ES-I3 (cell line): ENCODE data around the gene SMARCD2.
"Not testable (repeated sequence)": the region's sequence is repeated elsewhere in the genome, so short reads cannot be mapped to it uniquely, and the experiment has no call there.

Source experiments
- H3K36me3 ChIP-seq: 2 replicates; pipeline ENCODE4 v1.6.1; 2013; ENCODE audit warnings: mild to moderate bottlenecking, low read length, control low read depth, moderate library complexity; ENCODE audit not compliant: insufficient read depth
- H3K4me1 ChIP-seq: 2 replicates; pipeline ENCODE4 v1.6.1; 2013; ENCODE audit warnings: mild to moderate bottlenecking, control low read depth, low read length; ENCODE audit not compliant: insufficient read depth
- H3K9ac ChIP-seq: 2 replicates; pipeline ENCODE4 v1.6.1; 2013; ENCODE audit warnings: low read depth, mild to moderate bottlenecking, low read length, moderate library complexity
- H3K9me3 ChIP-seq: 2 replicates; pipeline ENCODE4 v1.6.1; 2013; ENCODE audit warnings: mild to moderate bottlenecking, low read length, moderate library complexity; ENCODE audit not compliant: control insufficient read depth, insufficient read depth

Gene SMARCD2

DNA sequence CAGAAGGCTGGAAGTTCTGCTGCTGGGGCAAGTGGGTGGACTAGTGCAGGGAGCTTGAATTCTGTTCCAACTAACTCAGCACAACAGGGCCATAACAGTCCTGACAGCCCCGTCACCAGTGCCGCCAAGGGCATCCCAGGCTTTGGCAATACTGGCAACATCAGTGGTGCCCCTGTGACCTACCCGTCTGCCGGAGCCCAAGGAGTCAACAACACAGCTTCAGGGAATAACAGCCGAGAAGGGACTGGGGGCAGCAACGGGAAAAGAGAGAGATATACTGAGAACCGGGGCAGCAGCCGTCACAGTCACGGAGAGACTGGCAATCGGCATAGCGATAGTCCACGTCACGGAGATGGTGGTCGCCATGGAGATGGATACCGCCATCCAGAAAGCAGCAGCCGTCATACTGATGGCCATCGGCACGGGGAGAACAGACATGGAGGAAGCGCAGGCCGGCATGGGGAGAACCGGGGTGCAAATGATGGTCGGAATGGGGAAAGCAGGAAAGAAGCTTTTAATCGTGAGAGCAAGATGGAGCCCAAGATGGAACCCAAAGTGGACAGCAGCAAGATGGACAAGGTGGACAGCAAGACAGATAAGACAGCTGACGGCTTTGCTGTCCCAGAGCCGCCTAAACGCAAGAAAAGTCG lies 24.6 kb downstream of the SMARCD2 start:
- no peaks in the 10 kb centered on the region for H3K4me1 ChIP-seq
- peaks cover 84% of the 10 kb centered on the region for H3K36me3 ChIP-seq
- H3K9ac ChIP-seq: no peak overlapping the region
- H3K9me3 ChIP-seq: no peaks in the 10 kb centered on the region

DNA sequence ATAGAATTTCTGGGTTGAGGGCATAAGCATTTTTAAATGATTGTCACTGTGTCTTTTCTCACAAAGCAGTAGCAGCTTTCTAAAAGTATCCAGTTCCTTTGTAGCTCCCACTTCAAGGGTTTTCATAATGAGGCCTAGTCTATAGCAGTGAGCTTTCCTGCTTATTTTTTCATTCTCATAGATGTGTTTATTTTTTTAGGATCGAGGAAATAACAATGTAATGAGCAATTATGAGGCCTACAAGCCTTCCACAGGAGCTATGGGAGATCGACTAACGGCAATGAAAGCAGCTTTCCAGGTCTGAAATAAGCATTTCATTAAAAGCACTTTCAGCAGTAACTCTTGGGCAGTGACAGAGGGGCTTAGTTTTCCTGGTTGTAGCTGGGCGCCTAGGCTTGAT lies 25.8 kb downstream of the SMARCD2 start:
- H3K4me1 ChIP-seq: no peaks in the 10 kb centered on the region
- H3K9me3 ChIP-seq: no peaks in the 10 kb centered on the region
- H3K36me3 ChIP-seq: peaks cover 84% of the 10 kb centered on the region
- no peak overlapping the region for H3K9ac ChIP-seq

DNA sequence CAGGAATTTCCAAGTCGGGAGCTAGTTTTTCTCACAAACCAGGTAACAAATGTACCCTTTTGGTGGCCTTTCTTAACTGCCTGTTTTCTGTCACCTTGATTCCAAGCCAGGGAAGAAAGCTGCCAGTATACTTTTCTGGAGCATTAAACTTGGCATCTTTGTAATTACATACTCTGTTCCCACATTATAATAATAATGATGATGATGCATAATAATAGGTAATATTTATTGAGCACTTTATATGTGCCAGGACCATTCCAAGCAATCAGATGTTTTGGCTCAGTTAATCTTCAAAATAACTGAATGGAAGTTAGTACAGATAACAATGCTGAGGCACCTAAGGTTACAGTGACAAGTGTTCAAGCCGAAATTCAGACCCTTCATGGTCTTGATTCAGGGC lies 26.4 kb downstream of the SMARCD2 start:
- Histone ChIP-seq H3K36me3 (peaks cover 87% of the 10 kb centered on the region), H3K4me1 (no peaks in the 10 kb centered on the region), H3K9ac (no peak overlapping the region), H3K9me3 (no peaks in the 10 kb centered on the region)

DNA sequence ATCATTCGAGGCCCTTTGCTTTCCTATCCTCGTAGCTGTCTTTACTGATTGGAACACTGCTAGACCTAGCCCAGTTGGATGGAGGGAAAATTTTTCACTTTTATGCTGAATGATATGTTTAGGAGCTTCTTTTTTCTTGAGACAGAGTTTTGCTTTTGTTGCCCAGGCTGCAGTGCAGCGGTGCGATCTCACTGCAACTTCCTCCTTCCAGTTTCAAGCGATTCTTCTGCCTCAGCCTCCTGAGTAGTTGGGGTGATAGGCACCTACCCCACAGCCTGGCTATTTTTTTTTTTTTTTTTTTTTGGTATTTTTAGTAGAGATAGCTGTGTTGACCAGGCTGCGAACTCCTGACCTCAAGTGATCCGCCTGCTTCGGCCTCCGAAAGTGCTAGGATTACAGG lies 32.5 kb downstream of the SMARCD2 start:
- H3K4me1 ChIP-seq: no peaks in the 10 kb centered on the region
- no peak overlapping the region for H3K9ac ChIP-seq
- H3K36me3 ChIP-seq: peaks cover 77% of the 10 kb centered on the region
- H3K9me3 ChIP-seq: no peaks in the 10 kb centered on the region

DNA sequence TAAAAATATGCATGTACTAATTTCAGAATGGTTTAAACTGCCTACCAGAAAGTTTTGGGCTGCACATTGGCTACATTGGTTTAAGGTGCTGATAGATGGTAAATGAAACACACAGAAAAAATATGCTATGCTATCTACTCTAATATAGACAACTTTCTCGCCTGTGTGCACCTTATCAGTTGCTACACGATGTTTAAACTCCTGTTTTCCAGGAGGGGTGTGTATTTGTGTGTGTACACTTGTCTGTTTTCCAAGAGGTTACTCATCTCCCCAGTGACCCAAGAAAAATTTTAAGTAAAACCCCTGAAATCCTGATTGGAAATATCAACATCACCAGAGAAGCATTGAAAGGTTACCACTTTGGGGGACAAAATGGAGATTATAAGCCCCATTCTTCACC lies 36.9 kb downstream of the SMARCD2 start:
- Histone ChIP-seq H3K36me3 (peaks cover 61% of the 10 kb centered on the region), H3K9ac (no peak overlapping the region)

DNA sequence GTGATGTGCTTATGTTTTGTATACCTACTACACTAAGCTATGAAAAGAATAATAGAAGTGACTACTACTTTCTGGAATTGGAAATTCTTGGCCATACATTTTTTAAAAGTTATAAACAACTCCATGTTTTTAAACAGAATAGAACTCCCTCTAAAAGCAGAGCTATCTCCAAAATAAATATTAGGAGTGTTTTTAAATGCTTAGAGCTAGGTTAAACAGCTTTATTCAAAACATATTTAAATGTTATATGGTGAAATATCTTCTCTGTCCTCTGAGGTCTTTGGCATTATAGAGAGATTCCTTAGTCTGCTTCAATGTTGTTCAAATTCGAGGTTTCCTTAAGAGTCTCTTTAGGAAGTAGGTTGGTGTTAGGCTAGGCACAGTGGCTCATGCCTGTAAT lies 38.2 kb downstream of the SMARCD2 start:
- Histone ChIP-seq H3K36me3 (peaks cover 65% of the 10 kb centered on the region), H3K9ac (no peak overlapping the region), H3K4me1 (no peaks in the 10 kb centered on the region), H3K9me3 (no peaks in the 10 kb centered on the region)

More for the DNA sequence above, 36.9 kb downstream of the SMARCD2 start:
- Histone ChIP-seq H3K9me3 (no peaks in the 10 kb centered on the region), H3K4me1 (no peaks in the 10 kb centered on the region)

DNA sequence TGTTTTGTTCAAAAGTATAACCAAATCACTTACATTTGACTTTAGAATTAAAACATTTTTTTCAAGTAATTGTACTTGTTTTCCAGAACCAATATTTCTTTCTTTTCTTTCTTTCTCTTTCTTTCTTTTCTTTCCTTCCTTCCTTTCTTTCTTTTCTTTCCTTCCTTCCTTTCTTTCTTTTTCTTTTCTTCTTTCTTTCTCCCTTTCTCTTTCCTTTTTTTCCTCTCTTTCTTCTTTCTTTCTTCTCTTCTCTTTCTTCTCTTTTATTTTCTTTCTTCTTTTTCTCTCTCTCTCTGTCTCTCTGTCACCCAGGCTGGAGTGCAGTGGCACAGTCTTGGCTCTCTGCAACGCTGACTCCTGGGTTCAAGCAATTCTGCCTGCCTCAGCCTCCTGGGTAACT lies 41.7 kb downstream of the SMARCD2 start:
- no peaks in the 10 kb centered on the region for H3K4me1 ChIP-seq
- H3K9ac ChIP-seq: no peak overlapping the region
- H3K36me3 ChIP-seq: peaks cover 58% of the 10 kb centered on the region
- H3K9me3 ChIP-seq: no peaks in the 10 kb centered on the region

DNA sequence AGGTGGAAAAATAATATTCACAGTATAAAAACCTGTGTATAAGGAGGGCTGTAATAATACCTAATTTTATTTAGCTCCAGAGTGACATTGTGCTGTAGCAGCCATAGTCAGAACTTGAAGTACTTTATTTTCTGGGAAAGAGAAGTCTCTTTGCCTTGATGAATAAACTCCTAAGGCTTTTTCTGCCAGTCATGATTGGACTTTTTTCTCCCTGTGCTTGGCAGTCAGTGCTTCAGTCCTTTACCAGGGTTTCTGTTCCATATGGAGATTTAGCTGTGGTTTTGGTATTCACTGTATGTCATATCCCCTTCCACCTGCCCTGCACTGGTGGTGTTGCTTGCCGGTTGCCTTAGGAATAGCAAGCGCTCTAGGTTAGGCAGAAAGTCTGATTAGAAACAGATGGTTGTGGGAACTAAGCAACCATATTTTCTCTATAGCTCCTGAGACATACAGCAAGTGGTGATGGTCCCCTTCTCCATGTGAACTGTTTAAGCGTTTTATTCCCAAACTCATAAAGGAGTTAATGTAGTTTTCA lies 43.8 kb downstream of the SMARCD2 start:
- H3K9ac ChIP-seq: no peak overlapping the region
- no peaks in the 10 kb centered on the region for H3K4me1 ChIP-seq
- peaks cover 66% of the 10 kb centered on the region for H3K36me3 ChIP-seq
- H3K9me3 ChIP-seq: no peaks in the 10 kb centered on the region

DNA sequence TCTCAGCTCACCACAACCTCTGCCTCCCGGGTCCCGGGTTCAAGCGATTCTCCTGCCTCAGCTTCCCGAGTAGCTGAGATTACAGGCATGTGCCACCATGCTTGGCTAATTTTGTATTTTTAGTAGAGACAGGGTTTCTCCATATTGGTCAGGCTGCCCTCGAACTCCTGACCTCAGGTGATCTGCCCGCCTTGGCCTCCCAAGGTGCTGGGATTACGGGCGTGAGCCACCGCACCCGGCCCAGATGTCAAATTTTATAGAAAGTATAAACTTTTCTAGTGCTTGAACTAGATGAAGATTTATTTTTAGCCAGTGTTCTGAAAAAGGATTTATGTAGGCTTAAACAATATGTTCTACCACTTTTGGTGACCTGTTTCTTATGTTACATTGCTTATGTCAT lies 46.1 kb downstream of the SMARCD2 start:
- H3K9ac ChIP-seq, H3K9me3 ChIP-seq, H3K4me1 ChIP-seq: not testable (repeated sequence)
- peaks cover 64% of the 10 kb centered on the region for H3K36me3 ChIP-seq

DNA sequence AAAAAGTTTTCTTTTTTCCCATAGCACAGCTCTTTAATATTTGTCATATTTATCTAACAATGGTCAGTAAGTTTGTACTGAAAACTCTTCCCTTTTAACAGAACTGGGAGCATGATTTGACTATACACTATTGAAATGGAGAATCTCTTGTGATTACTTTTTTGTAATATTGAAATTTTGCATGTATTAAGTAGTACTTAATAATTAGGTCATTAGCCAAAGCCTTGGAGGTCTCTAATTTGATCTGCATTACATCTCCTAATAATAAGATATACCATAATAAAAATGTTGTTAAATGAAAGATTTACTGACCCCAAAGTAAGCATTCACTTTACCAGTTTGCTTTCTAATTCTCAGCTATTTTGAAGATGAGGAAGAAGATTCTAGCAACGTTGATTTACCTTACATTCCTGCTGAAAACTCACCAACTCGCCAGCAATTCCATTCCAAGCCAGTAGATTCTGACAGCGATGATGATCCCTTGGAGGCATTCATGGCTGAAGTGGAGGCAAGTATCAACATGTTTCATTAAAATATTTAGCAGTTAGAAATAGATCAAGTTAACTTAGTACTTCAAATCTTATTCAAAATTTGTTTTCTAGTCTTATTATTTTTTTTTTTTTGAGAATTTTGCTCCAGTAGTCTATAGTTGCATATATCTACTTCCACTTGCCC lies 50.3 kb downstream of the SMARCD2 start:
- Histone ChIP-seq H3K9ac (no peak overlapping the region), H3K36me3 (peaks cover 55% of the 10 kb centered on the region), H3K9me3 (no peaks in the 10 kb centered on the region; the same call in 1 of the 2 replicates), H3K4me1 (no peaks in the 10 kb centered on the region)

DNA sequence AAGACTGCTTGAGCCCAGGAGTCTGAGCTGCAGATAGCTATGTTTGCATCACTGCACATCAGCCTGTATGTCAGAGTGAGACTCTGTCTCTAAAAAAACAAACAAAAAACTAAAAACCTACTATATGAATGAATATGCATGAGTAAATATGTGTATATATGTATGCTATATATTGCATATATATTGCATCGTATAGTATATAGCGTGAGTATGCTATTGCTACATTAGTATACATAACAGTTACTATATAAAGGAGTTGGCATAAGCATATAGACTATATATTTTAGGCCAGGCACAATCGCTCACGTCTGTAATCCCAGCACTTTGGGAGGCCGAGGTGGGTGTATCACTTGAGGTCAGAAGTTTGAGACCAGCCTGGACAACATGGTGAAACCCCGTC lies 52.4 kb downstream of the SMARCD2 start:
- H3K36me3 ChIP-seq: peaks cover 48% of the 10 kb centered on the region
- H3K9me3 ChIP-seq: no peaks in the 10 kb centered on the region; the same call in 1 of the 2 replicates
- H3K4me1 ChIP-seq: no peaks in the 10 kb centered on the region
- H3K9ac ChIP-seq: no peak overlapping the region

DNA sequence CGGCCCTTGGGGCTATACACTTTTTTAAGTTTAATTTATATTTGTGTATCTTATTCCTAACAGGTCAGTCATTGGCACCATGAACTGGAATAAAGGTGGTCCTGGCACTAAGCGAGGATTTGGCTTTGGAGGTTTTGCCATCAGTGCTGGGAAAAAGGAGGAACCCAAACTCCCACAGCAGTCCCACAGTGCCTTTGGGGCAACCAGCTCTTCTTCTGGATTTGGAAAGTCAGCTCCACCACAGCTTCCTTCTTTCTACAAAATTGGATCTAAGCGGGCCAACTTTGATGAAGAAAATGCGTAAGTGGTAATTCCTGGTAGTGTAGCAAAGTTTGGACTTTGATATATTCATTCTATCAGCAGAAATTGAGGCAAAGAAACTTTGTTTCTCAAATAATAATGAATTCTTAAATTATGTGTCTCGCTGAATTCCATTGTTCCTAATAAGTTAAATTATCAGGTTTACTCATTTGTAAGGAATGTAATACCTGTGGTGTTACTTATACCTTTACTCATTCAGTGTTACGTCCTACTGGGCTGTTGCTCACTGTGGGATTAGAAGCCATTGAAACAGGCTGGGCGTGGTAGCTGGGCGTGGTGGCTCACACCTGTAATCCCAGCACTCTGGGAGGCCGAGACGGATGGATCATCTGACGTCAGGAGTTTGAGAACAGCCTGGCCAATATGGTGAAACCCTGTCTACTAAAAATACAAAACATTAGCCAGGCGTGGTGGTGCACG lies 55.3 kb downstream of the SMARCD2 start:
- peaks cover 24% of the 10 kb centered on the region for H3K36me3 ChIP-seq
- H3K4me1 ChIP-seq: no peaks in the 10 kb centered on the region
- H3K9ac ChIP-seq: no peak overlapping the region
- no peaks in the 10 kb centered on the region for H3K9me3 ChIP-seq

DNA sequence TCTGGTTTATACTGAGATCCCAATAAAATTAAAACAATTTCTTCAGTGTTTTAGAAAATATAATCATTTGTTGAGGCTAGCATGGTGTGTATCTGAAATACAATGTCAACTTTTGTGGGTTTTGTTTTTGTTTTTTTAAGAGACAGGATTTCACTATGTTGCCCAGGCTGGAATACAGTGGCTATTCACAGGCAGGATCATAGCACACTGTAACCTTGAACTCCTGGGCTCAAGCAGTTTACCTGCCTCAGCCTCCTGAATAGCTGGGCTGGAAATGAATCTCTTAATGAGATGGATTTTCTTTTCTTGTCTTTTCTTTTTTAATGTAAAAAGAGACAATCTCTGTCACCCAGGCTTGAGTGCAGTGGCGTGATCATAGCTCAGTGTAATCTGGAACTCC lies 56.4 kb downstream of the SMARCD2 start:
- Histone ChIP-seq H3K9ac (no peak overlapping the region), H3K4me1 (no peaks in the 10 kb centered on the region), H3K9me3 (no peaks in the 10 kb centered on the region), H3K36me3 (peaks cover 19% of the 10 kb centered on the region)

DNA sequence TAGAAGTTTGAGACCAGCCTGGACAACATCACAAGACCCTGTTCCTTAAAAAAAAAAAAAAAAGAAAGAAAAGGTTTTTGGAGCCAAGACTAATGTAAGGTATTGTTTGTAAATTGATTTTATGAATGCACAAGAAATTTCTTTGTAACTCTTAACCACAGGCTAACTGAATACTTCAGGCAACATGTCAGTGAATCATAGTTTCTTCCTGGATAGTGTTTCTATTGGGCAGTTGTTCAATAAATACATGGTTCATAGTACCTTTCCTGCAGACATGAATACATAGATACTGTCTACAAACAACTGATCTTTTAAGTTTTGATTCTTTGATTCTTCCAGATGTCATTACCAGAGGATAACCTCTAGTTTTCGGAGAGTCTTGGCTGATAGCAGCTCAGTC lies 56.9 kb downstream of the SMARCD2 start:
- Histone ChIP-seq H3K4me1 (no peaks in the 10 kb centered on the region), H3K9ac (no peak overlapping the region), H3K36me3 (peaks cover 19% of the 10 kb centered on the region), H3K9me3 (no peaks in the 10 kb centered on the region)

DNA sequence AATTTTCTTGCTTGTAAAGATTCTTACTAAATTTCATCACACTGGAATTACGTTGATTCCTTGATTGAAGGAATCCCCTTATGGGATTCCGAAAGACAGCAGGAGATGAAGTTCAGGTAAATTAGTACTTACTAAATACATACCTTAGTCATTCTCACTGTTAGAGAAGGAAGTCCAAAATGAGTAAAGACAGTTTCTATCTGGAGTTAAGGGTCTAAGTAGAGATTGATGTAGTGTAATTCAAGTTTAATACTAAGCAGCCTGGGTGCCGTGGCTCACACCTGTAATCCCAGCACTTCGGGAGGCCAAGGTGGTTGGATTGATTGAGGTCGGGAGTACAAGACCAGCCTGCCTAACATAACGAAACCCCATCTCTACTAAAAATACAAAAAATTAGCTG lies 59.0 kb downstream of the SMARCD2 start:
- Histone ChIP-seq H3K9ac (no peak overlapping the region), H3K9me3 (no peaks in the 10 kb centered on the region), H3K36me3 (peaks cover 11% of the 10 kb centered on the region), H3K4me1 (no peaks in the 10 kb centered on the region)
